Stomach (tissue), 9 donors: ENCODE data around the gene WDR70. TPM values are rescaled to one million over a fixed set of nuclear protein-coding genes. Genes with fewer than 3 reads are reported as not detected.

Experiments used
- DNase-seq, 2 donors: peaks; one replicate each; pipeline versions ENCODE4 v3.0.0 to v3.0.0-alpha.2; 2013 to 2019
- H3K27ac ChIP-seq, 5 donors: fragments of 200-600 bp in 4 of 5; sonication (generic) in 4 of 5; one replicate each; pipeline ENCODE4 v1.5.1; 2013 to 2019; ENCODE audit warnings: mild to moderate bottlenecking in 1 of 5, moderate library complexity in 1 of 5
- H3K27me3 ChIP-seq, 3 donors: fragments of 200-600 bp; sonication (generic); one replicate each; pipeline ENCODE4 v1.5.1; 2017 to 2019; ENCODE audit warnings: mixed run types in 1 of 3
- H3K36me3 ChIP-seq, 4 donors: fragments of 200-600 bp; sonication (generic); 1 replicate in 3 of 4; 2 replicates in 1 of 4; pipeline ENCODE4 v1.5.1; 2016 to 2019
- H3K4me1 ChIP-seq, 4 donors: fragments of 200-600 bp; sonication (generic); one replicate each; pipeline ENCODE4 v1.5.1; 2016 to 2019
- H3K4me3 ChIP-seq, 4 donors: fragments of 200-600 bp; sonication (generic) in 3 of 4; one replicate each; pipeline ENCODE4 v1.5.1; 2016 to 2019; ENCODE audit warnings: mild to moderate bottlenecking in 1 of 4
- H3K9me3 ChIP-seq, 4 donors: fragments of 200-600 bp; sonication (generic); one replicate each; pipeline ENCODE4 v1.5.1; 2016 to 2019
- CTCF ChIP-seq, 7 experiments: fragments of 450-650 bp in 4 of 7; fragments of 200-600 bp in 3 of 7; sonication (generic) in 3 of 7; IDR thresholded peaks; one replicate each; pipeline ENCODE4 v1.5.1; 2016 to 2019; ENCODE audit warnings: antibody characterized with exemption in 7 of 7, control low read depth in 2 of 7, mild to moderate bottlenecking in 1 of 7
- EP300 ChIP-seq: sonication (generic); formaldehyde crosslinking; IDR thresholded peaks from one replicate; pipeline ENCODE4 v1.6.1; 2017; ENCODE audit warnings: antibody characterized with exemption
- POLR2A ChIP-seq, 4 donors: fragments of 450-650 bp; IDR thresholded peaks; one replicate each; pipeline ENCODE4 v1.6.1; 2016; ENCODE audit warnings: antibody characterized with exemption in 4 of 4, control low read depth in 2 of 4, mild to moderate bottlenecking in 1 of 4, moderate library complexity in 1 of 4
- POLR2AphosphoS5 ChIP-seq, 3 donors: sonication (generic); formaldehyde crosslinking; IDR thresholded peaks; one replicate each; pipeline ENCODE4 v1.6.1; 2016; ENCODE audit warnings: antibody characterized with exemption in 3 of 3
- whole genome bisulfite sequencing, 5 donors: extraction: QIAGEN DNeasy Blood & Tissue Kit in 3 of 5; methylation state at CpG; one replicate each; pipeline versions ENCODE4 v1.1.5 to v1.1.7; 2013 to 2018; 5-methylcytosine and 5-hydroxymethylcytosine counted together
- intact Hi-C: fragments of 100-400 bp; cut with DNase I; formaldehyde crosslinking; loops from one replicate; pipeline ENCODE4 v1.15.1; 2023; ENCODE audit warnings: low total_unique reads
- polyA plus RNA-seq, 3 donors: library from polyadenylated mRNA; stranded (reverse); fragments of 200-250 nt; gene quantifications; one replicate each; pipeline ENCODE4 v1.2.3, GENCODE V29; 2013
- total RNA-seq, 5 donors: library from RNA; depleted of rRNA; stranded (reverse); fragments of >200 nt; gene quantifications; one replicate each; pipeline versions ENCODE4 v1.1.0 to v1.2.3, GENCODE V29; 2014 to 2016
- donor health status: healthy with polysubstance abuse.
- donor health status: Bipolar disorder and iron deficiency.
- donor health status: healthy.

WDR70 gene
- total and polyA plus RNA-seq, 8 donors, result 13.0 to 131 (median 35.0) TPM

DNA sequence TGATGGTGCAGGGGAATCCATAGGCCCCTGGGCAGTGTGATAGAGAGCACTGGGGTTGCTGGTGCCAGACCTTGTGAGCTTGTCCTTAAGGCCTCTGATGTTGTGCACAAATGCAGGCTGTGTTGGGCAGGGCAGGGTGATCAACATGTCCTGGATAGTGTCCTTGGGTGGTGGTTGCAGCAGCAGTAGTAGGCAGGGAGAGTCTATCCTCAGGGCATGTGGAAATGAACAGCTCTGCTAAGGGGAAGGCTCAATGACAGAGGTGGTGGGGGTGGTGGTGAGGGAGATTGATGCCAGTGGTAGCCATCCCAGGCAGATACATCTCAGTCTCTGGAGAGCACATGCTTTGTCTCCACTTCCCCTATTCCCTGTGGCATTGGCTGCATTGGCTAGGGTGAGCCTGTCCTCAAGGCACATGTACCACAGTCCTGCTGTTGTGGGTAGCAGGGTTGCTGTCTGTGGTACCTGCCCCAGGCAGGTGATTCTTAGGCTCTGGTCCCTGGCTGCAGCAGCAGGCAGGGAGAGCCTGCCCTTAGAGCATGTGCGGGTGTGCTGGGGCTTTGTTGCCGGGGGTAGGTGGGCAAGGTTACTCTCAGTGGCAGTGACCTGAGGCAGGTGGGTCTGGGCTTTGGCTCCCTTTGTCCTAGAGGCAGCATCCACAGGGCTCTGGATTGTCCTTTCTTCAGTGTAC is 111.1 kb downstream of the WDR70 start:
- TF ChIP-seq POLR2A (IDR thresholded peaks at IDR 0.05), result no peak
- no peak for TF ChIP-seq POLR2AphosphoS5 (IDR thresholded peaks at IDR 0.05)
- no peak for TF ChIP-seq CTCF (IDR thresholded peaks at IDR 0.05)
- no peak for TF ChIP-seq EP300
- H3K4me3 ChIP-seq, result no peak overlapping the region
- no peak for DNase-seq
- peaks cover 8 to 23% (median 12%) of the 10 kb centered on the region in 4 donors for H3K4me1 ChIP-seq
- H3K27me3 ChIP-seq, result no peaks in the 10 kb centered on the region
- no peaks in the 10 kb centered on the region for H3K9me3 ChIP-seq
- peaks cover 0 to 20% (median 7%) of the 10 kb centered on the region in 4 donors for H3K36me3 ChIP-seq
- intact Hi-C loops, result no loop called here
- H3K27ac ChIP-seq, result no peak overlapping the region
- 93 to 100% (median 100%) methylated on average over 1 to 2 of the region's 2 CpGs for WGBS, 5 donors

GRCh38 chr5:37490931-37491330 is 111.8 kb downstream of the WDR70 start:
- 89 to 98% (median 94%) methylated on average over 2 of the region's 2 CpGs for WGBS, 5 donors
- H3K27me3 ChIP-seq, result no peaks in the 10 kb centered on the region
- H3K9me3 ChIP-seq, result no peaks in the 10 kb centered on the region
- peaks cover 0 to 22% (median 7%) of the 10 kb centered on the region in 4 donors for H3K36me3 ChIP-seq
- no peak overlapping the region for H3K27ac ChIP-seq
- intact Hi-C loops, result no loop called here
- no peak overlapping the region for H3K4me3 ChIP-seq
- H3K4me1 ChIP-seq, result peaks cover 8 to 29% (median 16%) of the 10 kb centered on the region in 4 donors
- TF ChIP-seq CTCF (IDR thresholded peaks at IDR 0.05), result no peak
- TF ChIP-seq POLR2AphosphoS5 (IDR thresholded peaks at IDR 0.05), result no peak
- no peak for TF ChIP-seq POLR2A (IDR thresholded peaks at IDR 0.05)
- TF ChIP-seq EP300, result no peak
- no peak for DNase-seq

- Histone ChIP-seq H3K4me1 (peaks cover 8 to 34% (median 16%) of the 10 kb centered on the region in 4 donors), H3K4me3 (no peak overlapping the region), H3K36me3 (peaks cover 0 to 20% (median 6%) of the 10 kb centered on the region in 4 donors), H3K9me3 (no peaks in the 10 kb centered on the region), H3K27ac (no peak overlapping the region), H3K27me3 (no peaks in the 10 kb centered on the region)
- DNase-seq, result no peak
- TF ChIP-seq POLR2AphosphoS5 (IDR thresholded peaks at IDR 0.05), result no peak
- intact Hi-C loops, result no loop called here
- WGBS, 5 donors, result 87 to 95% (median 91%) methylated on average over 2 of the region's 2 CpGs
Observed at GRCh38 chr5:37492778-37493555, 113.8 kb downstream of the WDR70 start.

DNA sequence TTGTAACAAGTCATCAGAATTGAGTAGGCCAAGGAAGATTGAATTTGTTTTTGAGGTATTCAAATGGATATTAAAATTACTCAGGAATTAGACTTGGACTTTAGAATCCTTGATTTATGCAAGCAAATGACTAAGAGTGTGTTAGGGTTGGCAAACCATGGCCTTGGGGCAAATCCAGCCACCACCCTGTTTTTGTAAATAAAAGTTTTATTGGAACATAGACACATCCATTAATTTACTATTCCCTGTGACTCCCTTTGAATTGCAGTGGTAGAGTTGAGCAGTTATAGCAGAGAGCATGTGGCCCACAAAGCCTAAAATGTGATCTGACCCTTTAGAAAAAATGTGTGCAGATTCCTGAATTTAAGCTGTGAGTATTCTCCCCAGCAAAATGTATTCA is 115.6 kb downstream of the WDR70 start:
- Histone ChIP-seq H3K27me3 (no peaks in the 10 kb centered on the region), H3K4me1 (peaks cover 8 to 34% (median 16%) of the 10 kb centered on the region in 4 donors), H3K36me3 (peaks cover 0 to 28% (median 12%) of the 10 kb centered on the region in 4 donors), H3K27ac (peak overlapping the region in 4 of 5 donors; percentile 14 to 33 (median 20)), H3K9me3 (no peaks in the 10 kb centered on the region), H3K4me3 (no peak overlapping the region)
- TF ChIP-seq POLR2AphosphoS5 (IDR thresholded peaks at IDR 0.05) (no peak), POLR2A (IDR thresholded peaks at IDR 0.05) (no peak), CTCF (IDR thresholded peaks at IDR 0.05) (no peak), EP300 (no peak)
- intact Hi-C loops, result no loop called here
- DNase-seq, result peak in 1 of 2 donors; percentile 40
